ENCODE measurements around the gene TM4SF4.

The TM4SF4 gene

DNA sequence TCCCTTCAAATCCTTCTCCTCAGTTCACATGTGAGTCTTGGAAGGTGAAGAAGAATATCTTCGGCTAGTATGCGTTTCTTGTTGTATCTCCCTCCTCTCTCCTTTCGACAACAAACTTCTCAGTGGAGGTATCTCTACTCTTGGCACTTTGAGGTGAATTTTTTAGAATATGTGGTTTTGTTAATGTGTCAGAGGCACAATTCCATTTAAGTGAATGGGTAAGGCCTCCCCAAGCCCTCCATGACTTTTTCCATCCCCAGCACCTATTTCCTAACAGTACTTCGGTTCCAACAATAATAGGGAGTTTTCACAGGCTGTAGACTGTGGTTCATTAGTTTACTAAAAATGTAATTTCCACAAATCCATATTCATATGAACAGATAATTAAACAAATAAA lies 74.2 kb downstream of the TM4SF4 start:
- no peak for DNase-seq (ENCODE audit: low read depth)

DNA sequence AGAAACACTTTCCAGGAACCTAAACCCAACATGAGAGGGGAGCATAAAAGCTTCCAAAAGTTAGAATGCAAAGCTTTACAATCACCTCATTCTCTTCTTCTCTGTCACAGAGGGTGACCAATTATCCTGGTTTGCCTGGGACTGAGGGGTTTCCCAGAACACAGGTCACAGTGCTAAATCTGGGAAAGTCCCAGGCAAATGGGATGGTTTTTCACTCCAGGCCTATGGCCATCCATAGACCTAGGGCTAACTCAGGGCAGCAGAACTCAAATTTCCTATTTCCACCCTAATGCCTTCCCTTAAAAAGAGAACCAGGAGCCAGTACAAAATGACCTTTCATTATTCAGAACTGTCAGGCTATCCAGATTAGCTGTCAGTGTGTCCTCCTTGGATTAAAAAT lies 77.0 kb downstream of the TM4SF4 start:
- no peak for DNase-seq (ENCODE audit: low read depth)

DNA sequence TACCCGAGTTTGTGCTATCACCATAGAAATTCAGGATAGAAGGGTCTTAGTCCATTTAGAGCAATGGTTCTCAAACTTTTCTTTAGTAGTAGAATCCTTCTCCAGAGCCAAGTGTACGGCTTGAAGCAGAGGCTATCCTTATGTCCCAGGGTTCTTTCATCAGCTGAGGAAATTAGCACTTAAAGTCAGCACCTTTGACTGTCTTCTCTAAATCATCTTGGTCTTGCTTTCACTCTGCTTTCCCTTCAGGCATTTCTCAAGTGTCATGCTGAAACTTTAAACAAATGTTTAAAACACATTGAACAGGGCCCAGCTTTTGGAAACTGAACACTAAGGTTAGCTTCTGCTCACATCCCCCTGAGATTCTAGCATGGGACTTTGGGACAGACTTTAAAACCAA lies 78.2 kb downstream of the TM4SF4 start:
- DNase-seq (ENCODE audit: low read depth): no peak
